ENCODE data around the gene TRPM3.

- TF ChIP-seq, protein P1, sequence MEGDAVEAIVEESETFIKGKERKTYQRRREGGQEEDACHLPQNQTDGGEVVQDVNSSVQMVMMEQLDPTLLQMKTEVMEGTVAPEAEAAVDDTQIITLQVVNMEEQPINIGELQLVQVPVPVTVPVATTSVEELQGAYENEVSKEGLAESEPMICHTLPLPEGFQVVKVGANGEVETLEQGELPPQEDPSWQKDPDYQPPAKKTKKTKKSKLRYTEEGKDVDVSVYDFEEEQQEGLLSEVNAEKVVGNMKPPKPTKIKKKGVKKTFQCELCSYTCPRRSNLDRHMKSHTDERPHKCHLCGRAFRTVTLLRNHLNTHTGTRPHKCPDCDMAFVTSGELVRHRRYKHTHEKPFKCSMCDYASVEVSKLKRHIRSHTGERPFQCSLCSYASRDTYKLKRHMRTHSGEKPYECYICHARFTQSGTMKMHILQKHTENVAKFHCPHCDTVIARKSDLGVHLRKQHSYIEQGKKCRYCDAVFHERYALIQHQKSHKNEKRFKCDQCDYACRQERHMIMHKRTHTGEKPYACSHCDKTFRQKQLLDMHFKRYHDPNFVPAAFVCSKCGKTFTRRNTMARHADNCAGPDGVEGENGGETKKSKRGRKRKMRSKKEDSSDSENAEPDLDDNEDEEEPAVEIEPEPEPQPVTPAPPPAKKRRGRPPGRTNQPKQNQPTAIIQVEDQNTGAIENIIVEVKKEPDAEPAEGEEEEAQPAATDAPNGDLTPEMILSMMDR (conservative IDR thresholded peaks at IDR 0.05), result no peak
- TF ChIP-seq EZH2 (IDR thresholded peaks at IDR 0.05; ENCODE audit: low read depth), result no peak
Measured at GRCh38 chr9:71118324-71118723, 3.1 kb downstream of the TRPM3 start.
